Lung microvascular endothelial cell (primary cell): ENCODE measurements around the gene DNAJC27. TPM values are rescaled to one million over a fixed set of nuclear protein-coding genes. Genes with fewer than 3 reads are reported as not detected.
"Not testable (repeated sequence)": the region's sequence is repeated elsewhere in the genome, so short reads cannot be mapped to it uniquely, and the experiment has no call there.

Experiments used
- DNase-seq, 2 donors: peaks; one replicate each; pipeline versions ENCODE4 v3.0.0 to v3.0.0-alpha.2; 2010; ENCODE audit warnings: low read depth in 2 of 2
- total RNA-seq: library from RNA; depleted of rRNA; stranded (reverse); fragments of >200 nt; gene quantifications from 2 replicates; pipeline ENCODE4 v1.2.1, GENCODE V29; 2014

Gene DNAJC27
- total RNA-seq: 0.87 and 1.6 TPM in 2 replicates

GRCh38 chr2:24971536-24972314 is at the start of gene DNAJC27:
DNAJC27 (minus strand) TSS chr2:24971955; CDS start chr2:24971904, 51 bp downstream.
- peak; percentile 99 for DNase-seq

GRCh38 chr2:25018681-25019080 is 46.9 kb upstream of the DNAJC27 start:
- no peak for DNase-seq

- DNase-seq: no peak
Measured at GRCh38 chr2:25014631-25015030, 42.9 kb upstream of the DNAJC27 start.

- not testable (repeated sequence) for DNase-seq
Measured at GRCh38 chr2:25011342-25011741, 39.6 kb upstream of the DNAJC27 start.

- no peak for DNase-seq
Measured at GRCh38 chr2:25009954-25010353, 38.2 kb upstream of the DNAJC27 start.

GRCh38 chr2:25002066-25002465 is 30.3 kb upstream of the DNAJC27 start:
- DNase-seq: no peak

GRCh38 chr2:25001325-25001637 is 29.5 kb upstream of the DNAJC27 start:
- no peak for DNase-seq

- DNase-seq: no peak
Measured at GRCh38 chr2:25000503-25001324, 29.0 kb upstream of the DNAJC27 start.

- DNase-seq: peak in 1 of 2 donors; percentile 69
Measured at GRCh38 chr2:25000036-25000435, 28.3 kb upstream of the DNAJC27 start.

- DNase-seq: not testable (repeated sequence)
Measured at GRCh38 chr2:24999097-24999496, 27.3 kb upstream of the DNAJC27 start.

GRCh38 chr2:24994146-24994724 is 22.5 kb upstream of the DNAJC27 start:
- DNase-seq: no peak

GRCh38 chr2:24993406-24994145 is 21.8 kb upstream of the DNAJC27 start:
- no peak for DNase-seq

- no peak for DNase-seq
Measured at GRCh38 chr2:24986372-24986771, 14.6 kb upstream of the DNAJC27 start.

- DNase-seq: no peak
Measured at GRCh38 chr2:24985511-24985910, 13.8 kb upstream of the DNAJC27 start.

GRCh38 chr2:24984912-24985311 is 13.2 kb upstream of the DNAJC27 start:
- no peak for DNase-seq

- DNase-seq: no peak
Measured at GRCh38 chr2:24981411-24982136, 9.8 kb upstream of the DNAJC27 start.

- DNase-seq: no peak
Measured at GRCh38 chr2:24978661-24979060, 6.9 kb upstream of the DNAJC27 start.

- no peak for DNase-seq
Measured at GRCh38 chr2:24977631-24978030, 5.9 kb upstream of the DNAJC27 start.

GRCh38 chr2:24973812-24974211 is 2.1 kb upstream of the DNAJC27 start:
- DNase-seq: no peak

GRCh38 chr2:24972315-24972961 is 683 bp upstream of the DNAJC27 start:
- peak; percentile 64 to 77 for DNase-seq

GRCh38 chr2:24971286-24971535 is 544 bp downstream of the DNAJC27 start:
- peak; percentile 45 to 58 for DNase-seq
